GM12878 (cell line): ENCODE data around the gene FBLIM1. TPM values are rescaled to one million over a fixed set of nuclear protein-coding genes. Genes with fewer than 3 reads are reported as not detected.

Source experiments
- ATAC-seq: fragments of 200-7000 bp; cut with Tn5 transposase; 3 replicates; pipeline ENCODE4 v1.9.1; 2020; ENCODE audit warnings: mild to moderate bottlenecking, moderate library complexity
- BruUV-seq: library from RNA; stranded (reverse); fragments of 400-500 nt; replicated peaks from 2 replicates; lab custom pipeline; 2021; lab: Mats Ljungman, UMichigan
- CTCF ChIA-PET: fragments of 300-600 bp; sonication (Branson Sonifier 250); formaldehyde crosslinking; extraction: SDS; loops from one replicate; lab custom pipeline; 2021; ENCODE audit warnings: inconsistent platforms; lab: Yijun Ruan, JAX
- POLR2A ChIA-PET: fragments of 350-600 bp; formaldehyde crosslinking; extraction: SDS; loops from one replicate; lab custom pipeline; 2021; ENCODE audit warnings: inconsistent platforms; lab: Charles Lee
- RAD21 ChIA-PET: fragments of 300-600 bp; sonication (Branson Sonifier 250); formaldehyde crosslinking; loops from one replicate; lab custom pipeline; 2023; ENCODE audit warnings: antibody characterized with exemption; ENCODE audit not compliant: unreplicated experiment; lab: Charles Lee
- SMC1A ChIA-PET: fragments of 300-600 bp; sonication (Branson Sonifier 250); formaldehyde crosslinking; loops from one replicate; lab custom pipeline; 2023; ENCODE audit not compliant: unreplicated experiment, uncharacterized antibody; lab: Charles Lee
- DNase-seq: peaks from one replicate; pipeline ENCODE4 v3.0.0-alpha.2; 2011; ENCODE audit warnings: low read depth, low spot score
- FAIRE-seq: peaks from 3 replicates; lab custom pipeline; 2011; peaks lifted over from hg19 to GRCh38; lab: Jason Lieb, UNC
- H2AFZ ChIP-seq: 2 replicates; pipeline ENCODE4 v1.6.0; 2011; ENCODE audit warnings: low read depth, low read length, control low read depth; ENCODE audit not compliant: control insufficient read depth
- H3K27ac ChIP-seq: 2 replicates; pipeline ENCODE4 v1.5.1; 2011; ENCODE audit warnings: control low read depth; ENCODE audit not compliant: control insufficient read depth, insufficient read depth
- H3K27me3 ChIP-seq, 2 experiments: replicated peaks in 1 of 2; 2 replicates each; pipeline versions ENCODE4 v1.6.0 to v1.6.1; 2011; ENCODE audit warnings: low read length in 1 of 2; ENCODE audit not compliant: control insufficient read depth in 2 of 2, insufficient read depth in 2 of 2
- H3K36me3 ChIP-seq, 2 experiments: 2 replicates each; pipeline ENCODE4 v1.5.1; 2011; ENCODE audit warnings: low read length in 1 of 2; ENCODE audit not compliant: control insufficient read depth in 2 of 2, insufficient read depth in 2 of 2
- H3K4me1 ChIP-seq: 2 replicates; pipeline ENCODE4 v1.6.1; 2011; ENCODE audit warnings: mild to moderate bottlenecking, low read length, moderate library complexity, mixed read lengths; ENCODE audit not compliant: control insufficient read depth, insufficient read depth
- H3K4me2 ChIP-seq: 2 replicates; pipeline ENCODE4 v1.6.0; 2011; ENCODE audit warnings: control low read depth; ENCODE audit not compliant: control insufficient read depth, insufficient read depth
- H3K4me3 ChIP-seq: fragments of 200-600 bp; sonication (generic); 2 replicates; pipeline ENCODE4 v1.5.1; 2016
- H3K79me2 ChIP-seq: 2 replicates; pipeline ENCODE4 v1.6.0; 2011; ENCODE audit warnings: low read length; ENCODE audit not compliant: control insufficient read depth, insufficient read depth
- H3K9ac ChIP-seq: 2 replicates; pipeline ENCODE4 v1.8.0; 2011; ENCODE audit warnings: low read length, control low read depth, mixed read lengths; ENCODE audit not compliant: control insufficient read depth, insufficient read depth
- H3K9me3 ChIP-seq: replicated peaks from 3 replicates; pipeline ENCODE4 v1.5.1; 2011; ENCODE audit warnings: mild to moderate bottlenecking, low read length; ENCODE audit not compliant: control insufficient read depth, insufficient read depth
- H4K20me1 ChIP-seq: 2 replicates; pipeline ENCODE4 v1.6.0; 2011; ENCODE audit not compliant: control insufficient read depth, insufficient read depth
- EED ChIP-seq: sonication (generic); IDR thresholded peaks from 2 replicates; pipeline ENCODE4 v1.6.1; 2016; ENCODE audit warnings: antibody characterized with exemption, low read depth
- FOXK2 ChIP-seq: fragments of 450-650 bp; IDR thresholded peaks from 2 replicates; pipeline ENCODE4 v1.6.1; 2017; ENCODE audit warnings: mild to moderate bottlenecking, moderate library complexity
- MYC ChIP-seq: IDR thresholded peaks from 2 replicates; pipeline ENCODE4 v1.6.1; 2011; ENCODE audit warnings: mild to moderate bottlenecking, low read length, moderate library complexity, inconsistent platforms; ENCODE audit not compliant: insufficient read depth, insufficient replicate concordance, insufficient read length, severe bottlenecking
- PAX8 ChIP-seq: fragments of 450-650 bp; IDR thresholded peaks from 2 replicates; pipeline ENCODE4 v1.6.1; 2017; ENCODE audit warnings: mild to moderate bottlenecking, moderate library complexity
- RUNX3 ChIP-seq: IDR thresholded peaks from 2 replicates; pipeline ENCODE4 v1.6.1; 2012; ENCODE audit warnings: low read length, inconsistent platforms
- STAT1 ChIP-seq: fragments of 450-650 bp; conservative IDR thresholded peaks from 2 replicates; pipeline ENCODE4 v1.6.1; 2014; ENCODE audit warnings: antibody characterized with exemption, mild to moderate bottlenecking
- TCF12 ChIP-seq: IDR thresholded peaks from 2 replicates; pipeline ENCODE4 v1.6.1; 2011; ENCODE audit warnings: low read depth, mild to moderate bottlenecking, low read length
- WGBS: methylation state at CpG from one replicate; pipeline ENCODE4 v1.1.6; 2016; ENCODE audit warnings: low lambda C conversion rate; ENCODE audit not compliant: insufficient replicate concordance, insufficient coverage; ENCODE audit errors: missing lambda C conversion rate; 5-methylcytosine and 5-hydroxymethylcytosine counted together
- in situ Hi-C: fragments of 300-500 bp; cut with MboI; formaldehyde crosslinking; loops from 9 replicates; pipeline ENCODE4 v1.14.3; 2018; ENCODE audit warnings: mixed read lengths
- intact Hi-C: fragments of 100-400 bp; cut with micrococcal nuclease; formaldehyde crosslinking; loops from one replicate; pipeline ENCODE4 v1.14.2; 2022; ENCODE audit not compliant: unreplicated experiment
- polyA plus RNA-seq, 11 experiments: library from polyadenylated mRNA; depleted of rRNA in 4 of 11; unstranded in 6 of 11; stranded (reverse) in 5 of 11; fragments of >200 nt; fragmentation: Nextera tagmentation in 4 of 11; fragmentation: Illumina TruSeq in 1 of 11; extraction: Ambion mirVana in 4 of 11; extraction: Trizol in 1 of 11; gene quantifications; 1 replicate in 1 of 11; 2 replicates in 10 of 11; pipeline versions ENCODE4 v1.2.1 to v1.2.3, GENCODE V29; 2011 to 2016; ENCODE audit warnings: inconsistent platforms in 2 of 11, missing spikeins in 2 of 11, low read depth in 1 of 11
- total RNA-seq, 4 experiments: library from RNA; depleted of rRNA in 3 of 4; stranded (reverse); fragments of >200 nt in 3 of 4; fragmentation: Illumina TruSeq in 1 of 4; extraction: Trizol in 1 of 4; gene quantifications; 2 replicates each; pipeline versions ENCODE4 v1.2.1 to v1.2.3, GENCODE V29; 2013 to 2021
- TF ChIP-seq, protein P1 (sequence below): IDR thresholded peaks from 2 replicates; pipeline ENCODE4 v1.6.1; 2012; ENCODE audit warnings: low read depth, low read length, improper control_type of control experiment
- TF ChIP-seq, protein P2 (sequence below): IDR thresholded peaks from 2 replicates; pipeline ENCODE4 v1.6.1; 2011; ENCODE audit warnings: mild to moderate bottlenecking, low read depth, low read length, moderate library complexity; ENCODE audit not compliant: insufficient replicate concordance
- TF ChIP-seq, protein P3 (sequence below): IDR thresholded peaks from 2 replicates; pipeline ENCODE4 v1.6.1; 2012; ENCODE audit warnings: low read depth, low read length, improper control_type of control experiment

FBLIM1 gene
- total and polyA plus RNA-seq, 10 of the 15 experiments (the other 5 are each of a cell fraction or from before 2014, with no cell fraction given): 0.03 to 0.13 TPM; not detected in 8

DNA sequence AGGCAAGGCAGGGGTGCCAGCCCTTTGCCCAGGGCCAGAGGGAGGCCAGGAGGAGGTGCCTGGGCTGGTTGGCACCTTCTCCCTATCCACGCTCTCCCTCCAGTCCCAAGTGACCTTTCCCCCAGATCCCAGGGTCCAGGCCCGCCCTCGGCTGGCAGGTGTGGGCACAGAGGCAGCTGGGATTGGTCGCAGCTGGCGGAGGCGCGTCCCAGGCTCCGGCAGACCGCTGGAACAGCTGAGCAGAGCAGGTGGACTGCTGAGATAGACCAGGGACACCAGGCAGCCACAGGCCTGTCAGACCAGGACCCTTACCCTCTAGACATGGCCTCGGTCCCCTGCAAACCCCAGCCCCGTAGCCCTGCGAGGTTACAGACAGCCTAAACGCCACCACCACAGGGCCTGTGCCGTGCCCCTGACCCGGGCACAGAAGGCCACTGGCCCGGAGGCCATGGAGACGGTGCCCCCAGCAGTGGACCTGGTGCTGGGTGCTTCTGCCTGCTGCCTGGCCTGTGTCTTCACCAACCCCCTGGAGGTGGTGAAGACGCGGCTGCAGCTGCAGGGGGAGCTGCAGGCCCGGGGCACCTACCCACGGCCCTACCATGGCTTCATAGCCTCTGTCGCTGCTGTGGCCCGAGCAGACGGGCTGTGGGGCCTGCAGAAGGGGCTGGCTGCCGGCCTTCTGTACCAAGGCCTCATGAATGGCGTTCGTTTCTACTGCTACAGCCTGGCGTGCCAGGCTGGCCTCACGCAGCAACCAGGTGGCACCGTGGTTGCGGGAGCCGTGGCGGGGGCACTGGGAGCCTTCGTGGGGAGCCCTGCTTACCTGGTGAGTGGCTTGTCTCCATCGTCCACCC lies 22.3 kb upstream of the FBLIM1 start, which contains the start of gene SLC25A34:
SLC25A34 (plus strand) TSS at position 221 of the 854 bp plus-strand sequence; CDS start at position 449, 228 bp downstream.
- 88% methylated on average over 34 of the region's 35 CpGs for WGBS
- H3K9ac ChIP-seq: no peak within 1 kb of the TSS

More for the DNA sequence above, 22.3 kb upstream of the FBLIM1 start, which contains the start of gene SLC25A34:
- BruUV-seq: no TSS peak
- POLR2A ChIA-PET: interaction anchor here (0.5 kb wide), 1 partner anchor 239 kb away, joined by 4 read pairs; no protein-coding TSS in a partner anchor
- in situ Hi-C loops: no loop called here
- TF ChIP-seq PAX8 (no peak), RUNX3 (no peak), EED (no peak), TCF12 (no peak), STAT1 (no peak), FOXK2 (no peak), MYC (no peak)
- TF ChIP-seq, protein P1, sequence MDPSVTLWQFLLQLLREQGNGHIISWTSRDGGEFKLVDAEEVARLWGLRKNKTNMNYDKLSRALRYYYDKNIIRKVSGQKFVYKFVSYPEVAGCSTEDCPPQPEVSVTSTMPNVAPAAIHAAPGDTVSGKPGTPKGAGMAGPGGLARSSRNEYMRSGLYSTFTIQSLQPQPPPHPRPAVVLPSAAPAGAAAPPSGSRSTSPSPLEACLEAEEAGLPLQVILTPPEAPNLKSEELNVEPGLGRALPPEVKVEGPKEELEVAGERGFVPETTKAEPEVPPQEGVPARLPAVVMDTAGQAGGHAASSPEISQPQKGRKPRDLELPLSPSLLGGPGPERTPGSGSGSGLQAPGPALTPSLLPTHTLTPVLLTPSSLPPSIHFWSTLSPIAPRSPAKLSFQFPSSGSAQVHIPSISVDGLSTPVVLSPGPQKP: no peak
- TF ChIP-seq, protein P2, sequence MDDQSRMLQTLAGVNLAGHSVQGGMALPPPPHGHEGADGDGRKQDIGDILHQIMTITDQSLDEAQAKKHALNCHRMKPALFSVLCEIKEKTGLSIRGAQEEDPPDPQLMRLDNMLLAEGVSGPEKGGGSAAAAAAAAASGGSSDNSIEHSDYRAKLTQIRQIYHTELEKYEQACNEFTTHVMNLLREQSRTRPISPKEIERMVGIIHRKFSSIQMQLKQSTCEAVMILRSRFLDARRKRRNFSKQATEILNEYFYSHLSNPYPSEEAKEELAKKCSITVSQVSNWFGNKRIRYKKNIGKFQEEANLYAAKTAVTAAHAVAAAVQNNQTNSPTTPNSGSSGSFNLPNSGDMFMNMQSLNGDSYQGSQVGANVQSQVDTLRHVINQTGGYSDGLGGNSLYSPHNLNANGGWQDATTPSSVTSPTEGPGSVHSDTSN: no peak
- TF ChIP-seq, protein P3, sequence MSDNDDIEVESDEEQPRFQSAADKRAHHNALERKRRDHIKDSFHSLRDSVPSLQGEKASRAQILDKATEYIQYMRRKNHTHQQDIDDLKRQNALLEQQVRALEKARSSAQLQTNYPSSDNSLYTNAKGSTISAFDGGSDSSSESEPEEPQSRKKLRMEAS: no peak
- RAD21 ChIA-PET: no interaction called here
- Histone ChIP-seq H4K20me1 (no peaks in the 10 kb centered on the region), H3K27me3 (no peaks in the 10 kb centered on the region), H3K4me3 (no peak within 1 kb of the TSS), H3K36me3 (peaks cover 0 to 8% of the 10 kb centered on the region in 2 experiments; a peak in 2 of 4 replicates), H3K4me2 (no peak within 1 kb of the TSS), H3K27ac (no peak within 1 kb of the TSS), H3K79me2 (no peaks in the 10 kb centered on the region), H2AFZ (no peak within 1 kb of the TSS), H3K9me3 (no peaks in the 10 kb centered on the region), H3K4me1 (no peaks in the 10 kb centered on the region)
- no peak; the same call in 2 of the 3 replicates for ATAC-seq
- no peak for FAIRE-seq
- SMC1A ChIA-PET: no interaction called here
- CTCF ChIA-PET: no interaction called here
- intact Hi-C loops: no loop called here
- DNase-seq: no peak
